ENCODE results near the gene SEC16A.

The SEC16A gene

DNA sequence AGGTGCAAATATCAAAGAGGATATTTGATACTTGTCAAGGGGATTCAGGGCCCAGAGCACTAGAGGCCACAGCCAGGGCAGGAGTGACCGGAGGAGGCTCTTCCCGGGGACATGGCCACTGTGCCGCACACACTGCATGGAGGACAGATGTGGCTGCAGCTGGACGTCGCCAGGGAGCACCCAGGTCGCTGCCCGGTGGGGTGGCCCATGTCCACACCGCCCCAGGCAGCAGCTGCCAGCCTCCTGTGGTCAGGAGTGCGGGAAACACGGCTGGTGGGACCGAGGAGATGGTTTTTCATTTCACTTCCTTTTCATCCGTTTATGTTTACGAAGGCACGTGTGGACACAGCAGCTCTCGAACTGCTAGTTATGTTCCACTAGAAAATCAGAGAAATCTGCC lies 15.1 kb downstream of the SEC16A start:
- no peak overlapping the region for H3K27ac ChIP-seq
- no peak for TF ChIP-seq Cebpa-rat (IDR thresholded peaks at IDR 0.05)
- peaks cover 100% of the 10 kb centered on the region in 11 experiments for H3K36me3 ChIP-seq
- H3K9ac ChIP-seq = peak overlapping the region in 2 of 11 experiments; percentile 7 to 23; a peak in 1 of 22 replicates
- no peaks in the 10 kb centered on the region for H3K27me3 ChIP-seq
- no peaks in the 10 kb centered on the region for H3K9me3 ChIP-seq (replicated peaks in 1 of 11)
- H4K20me1 ChIP-seq = peaks cover 66 to 100% (median 98%) of the 10 kb centered on the region in 11 experiments; a peak in 21 of 22 replicates
- peaks cover 0 to 8% (median 6%) of the 10 kb centered on the region in 10 experiments; a peak in 13 of 20 replicates for H3K4me1 ChIP-seq
- no peak overlapping the region for H3K4me3 ChIP-seq
- H3K4me2 ChIP-seq = no peak overlapping the region

DNA sequence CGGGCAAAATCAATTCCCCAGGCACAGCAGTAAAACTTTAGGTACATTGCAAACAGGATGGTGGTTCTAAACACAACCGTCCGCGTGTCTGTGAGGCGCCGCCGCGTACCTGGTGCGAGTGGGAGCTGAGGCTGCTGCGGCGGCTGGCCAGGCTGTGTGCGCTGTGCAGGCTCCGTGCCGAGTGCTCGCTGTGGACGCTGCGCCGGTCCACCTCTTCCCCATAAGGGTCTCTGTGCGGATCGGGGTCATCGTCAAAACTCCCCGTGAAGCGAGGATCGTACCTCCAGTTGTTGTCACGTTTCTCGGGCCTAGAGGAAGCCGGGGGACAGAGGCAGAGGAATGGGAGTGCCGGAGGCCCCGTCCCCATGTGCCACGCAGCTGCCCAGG lies 16.7 kb downstream of the SEC16A start:
- Histone ChIP-seq H3K36me3 (peaks cover 100% of the 10 kb centered on the region in 11 experiments), H4K20me1 (peaks cover 63 to 100% (median 98%) of the 10 kb centered on the region in 11 experiments; a peak in 21 of 22 replicates)
- TF ChIP-seq Cebpa-rat (IDR thresholded peaks at IDR 0.05) = no peak

DNA sequence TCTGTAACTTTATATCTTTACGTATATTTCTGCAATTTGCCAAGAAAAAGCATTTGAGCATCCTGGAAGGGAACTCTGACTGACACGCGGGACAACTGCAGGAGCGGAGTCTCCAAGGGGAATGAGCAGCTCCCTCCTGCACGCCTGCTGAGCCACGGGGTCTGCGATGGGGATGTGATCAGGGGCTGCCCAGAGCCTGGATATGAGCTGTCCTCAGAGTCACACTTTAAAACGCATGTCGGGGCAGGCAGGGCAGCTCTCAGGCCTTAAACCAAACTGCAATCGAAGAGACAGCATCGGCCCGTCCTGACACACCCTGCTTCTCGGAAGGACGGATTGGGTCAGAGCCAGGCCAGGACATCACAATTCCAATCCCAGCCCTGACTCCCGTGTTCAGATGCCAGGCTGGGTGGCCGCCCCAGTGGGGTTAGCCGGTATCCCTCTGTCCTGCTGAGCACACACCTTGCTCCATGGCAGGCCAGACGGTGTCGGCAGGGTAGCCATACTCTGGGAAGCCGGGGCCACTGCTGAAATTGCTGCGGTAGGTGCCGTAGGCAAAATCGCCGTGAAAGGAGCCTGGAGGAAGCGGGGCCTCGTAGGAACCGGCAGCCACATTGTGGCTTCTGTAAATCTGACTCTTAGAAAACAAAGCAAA lies 17.2 kb downstream of the SEC16A start:
- Histone ChIP-seq H3K9ac (no peak overlapping the region), H4K20me1 (peaks cover 63 to 100% (median 98%) of the 10 kb centered on the region in 11 experiments; a peak in 21 of 22 replicates), H3K4me2 (no peak overlapping the region), H3K27ac (no peak overlapping the region), H3K4me1 (no peaks in the 10 kb centered on the region), H3K36me3 (peaks cover 100% of the 10 kb centered on the region in 11 experiments), H3K27me3 (no peaks in the 10 kb centered on the region), H3K9me3 (replicated peaks in 1 of 11) (no peaks in the 10 kb centered on the region), H3K4me3 (no peak overlapping the region)
- TF ChIP-seq Cebpa-rat (IDR thresholded peaks at IDR 0.05) = no peak

More for the DNA sequence above, 16.7 kb downstream of the SEC16A start:
- H3K4me1 ChIP-seq = no peaks in the 10 kb centered on the region
- H3K4me3 ChIP-seq = no peak overlapping the region
- no peak overlapping the region for H3K4me2 ChIP-seq
- no peak overlapping the region for H3K27ac ChIP-seq
- H3K9ac ChIP-seq = no peak overlapping the region
- H3K9me3 ChIP-seq (replicated peaks in 1 of 11) = no peaks in the 10 kb centered on the region
- no peaks in the 10 kb centered on the region for H3K27me3 ChIP-seq

DNA sequence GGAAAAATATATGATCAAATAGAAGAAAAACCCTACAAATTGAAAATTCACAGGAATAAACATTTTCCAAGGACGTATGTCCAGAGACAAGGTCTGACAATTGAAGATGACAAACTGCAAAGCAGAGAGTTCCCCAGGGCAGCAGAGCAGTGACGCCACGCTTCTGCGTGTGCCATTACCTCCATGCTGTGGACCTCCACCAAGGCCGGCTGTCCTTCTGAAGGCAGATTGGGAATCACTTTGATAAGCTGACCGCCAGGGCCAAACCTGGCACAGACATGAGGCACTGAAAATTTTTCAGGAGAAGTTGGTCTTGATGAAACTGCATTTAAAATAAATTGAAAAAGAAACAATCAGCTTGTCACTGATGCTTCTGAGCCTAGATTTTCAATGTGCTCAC lies 18.6 kb downstream of the SEC16A start:
- Histone ChIP-seq H3K4me3 (no peak overlapping the region), H3K27ac (no peak overlapping the region), H3K9me3 (replicated peaks in 1 of 11) (no peaks in the 10 kb centered on the region), H3K4me1 (no peaks in the 10 kb centered on the region), H3K4me2 (no peak overlapping the region), H3K27me3 (no peaks in the 10 kb centered on the region), H3K9ac (no peak overlapping the region), H3K36me3 (peaks cover 99 to 100% (median 100%) of the 10 kb centered on the region in 11 experiments), H4K20me1 (peaks cover 51 to 99% (median 92%) of the 10 kb centered on the region in 11 experiments; a peak in 20 of 22 replicates)
- TF ChIP-seq Cebpa-rat (IDR thresholded peaks at IDR 0.05) = no peak

DNA sequence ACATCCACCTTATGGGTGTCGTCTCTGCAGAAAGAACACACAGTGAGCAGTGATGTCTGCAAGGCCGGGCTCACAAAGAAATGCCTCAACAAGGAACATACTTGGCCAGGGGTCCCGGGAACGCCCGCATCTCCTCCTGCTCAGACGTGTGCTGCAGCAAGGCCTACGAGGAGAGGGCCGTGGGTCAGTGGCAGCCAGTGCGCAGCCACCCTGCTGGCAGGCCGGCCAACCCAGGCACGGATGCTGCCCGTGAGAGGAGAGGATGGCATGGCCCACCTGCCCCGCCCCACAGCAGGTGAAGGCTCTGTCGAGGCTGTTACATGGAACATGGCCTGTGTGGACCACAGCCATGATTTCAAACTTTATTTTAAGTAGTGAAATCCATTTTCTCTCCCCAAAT lies 19.3 kb downstream of the SEC16A start:
- Histone ChIP-seq H3K36me3 (peaks cover 99 to 100% (median 100%) of the 10 kb centered on the region in 11 experiments), H3K27ac (no peak overlapping the region), H3K27me3 (no peaks in the 10 kb centered on the region), H4K20me1 (peaks cover 44 to 99% (median 86%) of the 10 kb centered on the region in 11 experiments; a peak in 20 of 22 replicates), H3K4me1 (no peaks in the 10 kb centered on the region), H3K4me2 (no peak overlapping the region), H3K4me3 (no peak overlapping the region), H3K9me3 (replicated peaks in 1 of 11) (no peaks in the 10 kb centered on the region), H3K9ac (no peak overlapping the region)
- no peak for TF ChIP-seq Cebpa-rat (IDR thresholded peaks at IDR 0.05)

DNA sequence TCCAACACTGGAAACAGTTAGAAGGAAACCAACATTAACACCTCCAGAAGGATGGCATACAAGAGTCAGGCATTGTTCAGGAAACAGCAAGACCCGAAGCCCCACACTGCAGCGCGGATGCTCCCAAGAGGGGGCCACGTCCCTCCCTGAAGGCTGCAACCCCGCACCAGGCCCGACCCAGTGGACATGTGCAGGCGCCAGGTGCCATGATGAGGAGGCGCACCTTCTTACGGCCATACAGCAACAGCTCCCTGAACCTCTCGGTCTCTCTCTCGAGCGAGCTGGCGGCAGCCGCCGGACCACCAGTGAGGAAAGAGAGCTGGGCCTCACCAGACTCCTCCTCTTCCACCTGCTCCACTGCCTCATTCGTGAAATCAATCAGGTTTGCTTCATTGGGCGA lies 20.2 kb downstream of the SEC16A start:
- Histone ChIP-seq H3K4me3 (no peak overlapping the region), H4K20me1 (peaks cover 39 to 99% (median 78%) of the 10 kb centered on the region in 11 experiments; a peak in 20 of 22 replicates), H3K9me3 (replicated peaks in 1 of 11) (no peaks in the 10 kb centered on the region), H3K36me3 (peaks cover 99 to 100% (median 100%) of the 10 kb centered on the region in 11 experiments), H3K27ac (no peak overlapping the region), H3K27me3 (no peaks in the 10 kb centered on the region), H3K9ac (no peak overlapping the region), H3K4me2 (no peak overlapping the region), H3K4me1 (no peaks in the 10 kb centered on the region)
- no peak for TF ChIP-seq Cebpa-rat (IDR thresholded peaks at IDR 0.05)

DNA sequence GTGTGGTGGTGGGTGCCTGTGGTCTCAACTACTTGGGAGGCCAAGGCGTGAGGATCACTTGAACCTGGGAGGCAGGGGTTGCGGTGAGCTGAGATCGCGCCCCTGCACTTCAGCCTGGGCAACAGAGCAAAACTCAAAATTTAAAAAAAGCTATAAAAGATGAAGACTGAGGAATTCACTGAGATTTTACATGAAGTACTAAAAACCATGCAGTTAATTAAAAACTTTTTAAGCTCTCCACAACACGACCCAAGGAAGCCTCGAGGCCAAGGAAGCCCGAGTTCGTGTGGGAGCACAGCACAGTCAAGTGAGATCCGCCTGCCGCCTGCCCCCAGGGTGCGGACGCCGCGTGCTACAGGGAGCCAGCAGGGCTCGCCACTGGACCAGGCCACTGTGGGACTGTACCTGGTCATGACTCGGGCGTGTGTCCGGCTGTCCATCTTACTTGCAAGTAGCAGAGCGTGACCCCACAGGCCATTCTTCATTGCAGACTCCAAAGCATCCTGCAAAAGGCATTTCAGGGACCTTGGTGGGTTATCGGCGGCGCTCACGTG lies 22.0 kb downstream of the SEC16A start:
- no peak overlapping the region for H3K9ac ChIP-seq
- H3K4me2 ChIP-seq = no peak overlapping the region
- peaks cover 99 to 100% (median 100%) of the 10 kb centered on the region in 11 experiments for H3K36me3 ChIP-seq
- H3K27ac ChIP-seq = no peak overlapping the region
- TF ChIP-seq Cebpa-rat (IDR thresholded peaks at IDR 0.05) = no peak
- H3K4me3 ChIP-seq = no peak overlapping the region
- no peaks in the 10 kb centered on the region for H3K9me3 ChIP-seq (replicated peaks in 1 of 11)
- peaks cover 37 to 99% (median 79%) of the 10 kb centered on the region in 11 experiments; a peak in 21 of 22 replicates for H4K20me1 ChIP-seq
- H3K27me3 ChIP-seq = no peaks in the 10 kb centered on the region
- peaks cover 0 to 7% (median 1%) of the 10 kb centered on the region in 10 experiments; a peak in 10 of 20 replicates for H3K4me1 ChIP-seq

DNA sequence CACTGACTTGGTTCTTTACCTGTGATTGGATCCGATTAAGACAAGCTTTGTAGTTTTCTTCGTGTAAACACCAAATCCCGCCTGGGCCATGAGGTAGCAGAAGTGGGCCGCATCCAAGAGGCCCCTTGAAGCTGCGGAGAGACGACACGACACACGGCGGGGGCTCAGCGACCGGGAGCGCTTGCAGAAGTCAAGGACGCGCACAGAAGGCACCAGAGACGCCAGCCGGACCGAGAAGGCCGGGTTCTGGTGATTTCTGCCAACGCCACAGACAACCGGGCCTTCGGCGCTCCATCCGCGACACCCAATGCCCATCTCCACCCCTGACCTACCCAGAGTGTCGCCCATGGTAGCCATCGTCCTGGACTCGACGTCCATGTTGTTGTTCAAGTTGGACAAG lies 23.4 kb downstream of the SEC16A start:
- no peak overlapping the region for H3K9ac ChIP-seq
- H3K4me1 ChIP-seq = peaks cover 6 to 21% (median 16%) of the 10 kb centered on the region in 10 experiments; a peak in 19 of 20 replicates
- no peak overlapping the region for H3K27ac ChIP-seq
- H3K4me3 ChIP-seq = no peak overlapping the region
- peaks cover 99 to 100% (median 100%) of the 10 kb centered on the region in 11 experiments for H3K36me3 ChIP-seq
- H3K4me2 ChIP-seq = no peak overlapping the region
- no peaks in the 10 kb centered on the region for H3K9me3 ChIP-seq (replicated peaks in 1 of 11)
- H4K20me1 ChIP-seq = peaks cover 42 to 99% (median 80%) of the 10 kb centered on the region in 11 experiments; a peak in 21 of 22 replicates
- no peaks in the 10 kb centered on the region for H3K27me3 ChIP-seq
- no peak for TF ChIP-seq Cebpa-rat (IDR thresholded peaks at IDR 0.05)

DNA sequence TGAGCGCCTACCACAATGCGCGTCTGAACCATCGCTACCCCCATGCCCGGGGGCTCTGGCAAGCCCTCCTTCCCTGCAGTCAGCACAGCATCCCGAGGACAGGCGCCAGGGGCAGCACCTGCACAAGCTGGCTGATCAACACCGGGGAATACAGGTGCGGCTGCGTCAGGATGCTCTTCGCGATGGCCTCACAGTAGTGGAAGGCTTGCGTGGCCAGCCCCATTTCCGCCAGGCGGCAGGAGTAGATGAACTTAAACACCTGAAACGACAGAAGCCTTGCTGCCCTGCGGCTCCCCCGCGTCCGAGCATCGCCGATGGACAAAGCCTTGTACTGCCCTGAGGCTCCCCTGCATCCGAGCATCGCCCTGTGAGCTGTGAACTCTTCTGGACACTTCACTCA lies 25.5 kb downstream of the SEC16A start:
- Histone ChIP-seq H3K4me1 (peaks cover 10 to 41% (median 36%) of the 10 kb centered on the region in 10 experiments; a peak in 19 of 20 replicates), H3K27ac (no peak overlapping the region), H3K9ac (no peak overlapping the region), H4K20me1 (peaks cover 47 to 99% (median 78%) of the 10 kb centered on the region in 11 experiments; a peak in 21 of 22 replicates), H3K9me3 (replicated peaks in 1 of 11) (no peaks in the 10 kb centered on the region), H3K27me3 (no peaks in the 10 kb centered on the region), H3K4me2 (no peak overlapping the region), H3K4me3 (no peak overlapping the region), H3K36me3 (peaks cover 94 to 100% (median 100%) of the 10 kb centered on the region in 11 experiments)
- TF ChIP-seq Cebpa-rat (IDR thresholded peaks at IDR 0.05) = no peak

Measured in BLaER1 treated with 17β-estradiol and CSF1 and Interleukin-3, amounts not matched to agents 10 nM and 100 nM (cell line).